Calu3 (cell line): ENCODE measurements around the gene NOP14. TPM values are rescaled to one million over a fixed set of nuclear protein-coding genes. Genes with fewer than 3 reads are reported as not detected.

Experiments
- BruUV-seq: library from RNA; stranded (reverse); fragments of 400-500 nt; replicated peaks from 2 replicates; lab custom pipeline; 2021; lab: Mats Ljungman, UMichigan
- CTCF ChIA-PET: fragments of 300-600 bp; sonication (Branson Sonifier 250); formaldehyde crosslinking; loops from one replicate; lab custom pipeline; 2022; ENCODE audit warnings: antibody characterized with exemption; lab: Charles Lee
- DNase-seq: peaks from one replicate; pipeline ENCODE4 v3.0.0; 2022
- H3K27ac Mint-ChIP-seq: one replicate; pipeline ENCODE4 v1.8.0; 2022; ENCODE audit warnings: mixed read lengths; ENCODE audit not compliant: unreplicated experiment
- H3K27me3 Mint-ChIP-seq: one replicate; pipeline ENCODE4 v1.8.0; 2022; ENCODE audit warnings: mixed read lengths; ENCODE audit not compliant: unreplicated experiment
- H3K36me3 Mint-ChIP-seq: one replicate; pipeline ENCODE4 v1.8.0; 2022; ENCODE audit warnings: mild to moderate bottlenecking, moderate library complexity, mixed read lengths; ENCODE audit not compliant: insufficient read depth, unreplicated experiment
- H3K4me1 Mint-ChIP-seq: one replicate; pipeline ENCODE4 v1.8.0; 2022; ENCODE audit warnings: mild to moderate bottlenecking, low read depth, mixed read lengths; ENCODE audit not compliant: unreplicated experiment
- H3K4me3 Mint-ChIP-seq: one replicate; pipeline ENCODE4 v1.8.0; 2022; ENCODE audit warnings: mild to moderate bottlenecking, low read depth, moderate library complexity, mixed read lengths; ENCODE audit not compliant: unreplicated experiment
- H3K9me3 Mint-ChIP-seq: one replicate; pipeline ENCODE4 v1.8.0; 2022; ENCODE audit warnings: low read depth, mixed read lengths; ENCODE audit not compliant: unreplicated experiment
- intact Hi-C: fragments of 100-400 bp; cut with micrococcal nuclease; formaldehyde crosslinking; loops from one replicate; pipeline ENCODE4 v1.10.0; 2022; ENCODE audit not compliant: unreplicated experiment
- total RNA-seq: library from RNA; stranded (reverse); gene quantifications from 2 replicates; pipeline ENCODE4 v1.2.3, GENCODE V29; 2022
- TF ChIP-seq, protein P1 (sequence below): fragments of 200-600 bp; IDR thresholded peaks from one replicate; pipeline ENCODE4 v1.8.0; 2022; ENCODE audit warnings: antibody characterized with exemption; ENCODE audit not compliant: unreplicated experiment

NOP14 gene
- total RNA-seq, 1 experiment from 2014 or later: 29.4 TPM

DNA sequence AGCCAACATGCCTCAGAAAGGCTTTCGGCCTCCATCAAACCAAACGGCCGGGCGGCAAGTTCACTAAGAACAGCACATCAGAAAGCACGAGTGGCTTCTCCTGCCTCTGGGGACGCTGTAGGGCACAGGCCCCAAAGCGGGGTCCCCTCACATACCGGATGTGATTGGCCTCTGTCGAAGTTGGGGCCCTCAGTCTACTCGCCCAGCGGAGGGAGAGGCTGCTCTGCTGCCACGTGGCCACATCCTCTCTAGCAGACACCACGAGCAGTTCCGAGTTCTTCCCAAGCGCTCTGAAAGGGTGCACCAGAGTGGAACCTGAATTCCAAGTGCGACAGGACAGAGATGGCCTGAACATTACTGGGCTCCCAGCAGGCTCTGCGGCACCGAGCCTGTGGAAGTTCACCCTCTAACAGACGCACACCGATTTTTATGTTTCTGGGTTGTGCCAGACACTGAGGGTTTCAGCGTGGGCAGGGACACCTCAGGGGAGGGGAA lies 21.1 kb downstream of the NOP14 start:
- peak overlapping the region; percentile 26 for H3K27ac Mint-ChIP-seq
- H3K27me3 Mint-ChIP-seq: no peaks in the 10 kb centered on the region
- no peak overlapping the region for H3K4me3 Mint-ChIP-seq
- DNase-seq: no peak
- no peaks in the 10 kb centered on the region for H3K9me3 Mint-ChIP-seq
- peaks cover 4% of the 10 kb centered on the region for H3K4me1 Mint-ChIP-seq
- CTCF ChIA-PET: no interaction called here
- intact Hi-C loops: no loop called here
- BruUV-seq: no TSS peak
- H3K36me3 Mint-ChIP-seq: peaks cover 64% of the 10 kb centered on the region
- TF ChIP-seq, protein P1, sequence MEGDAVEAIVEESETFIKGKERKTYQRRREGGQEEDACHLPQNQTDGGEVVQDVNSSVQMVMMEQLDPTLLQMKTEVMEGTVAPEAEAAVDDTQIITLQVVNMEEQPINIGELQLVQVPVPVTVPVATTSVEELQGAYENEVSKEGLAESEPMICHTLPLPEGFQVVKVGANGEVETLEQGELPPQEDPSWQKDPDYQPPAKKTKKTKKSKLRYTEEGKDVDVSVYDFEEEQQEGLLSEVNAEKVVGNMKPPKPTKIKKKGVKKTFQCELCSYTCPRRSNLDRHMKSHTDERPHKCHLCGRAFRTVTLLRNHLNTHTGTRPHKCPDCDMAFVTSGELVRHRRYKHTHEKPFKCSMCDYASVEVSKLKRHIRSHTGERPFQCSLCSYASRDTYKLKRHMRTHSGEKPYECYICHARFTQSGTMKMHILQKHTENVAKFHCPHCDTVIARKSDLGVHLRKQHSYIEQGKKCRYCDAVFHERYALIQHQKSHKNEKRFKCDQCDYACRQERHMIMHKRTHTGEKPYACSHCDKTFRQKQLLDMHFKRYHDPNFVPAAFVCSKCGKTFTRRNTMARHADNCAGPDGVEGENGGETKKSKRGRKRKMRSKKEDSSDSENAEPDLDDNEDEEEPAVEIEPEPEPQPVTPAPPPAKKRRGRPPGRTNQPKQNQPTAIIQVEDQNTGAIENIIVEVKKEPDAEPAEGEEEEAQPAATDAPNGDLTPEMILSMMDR: no peak

GRCh38 chr4:2941138-2942036 lies 21.8 kb downstream of the NOP14 start:
- peaks cover 64% of the 10 kb centered on the region for H3K36me3 Mint-ChIP-seq
- H3K4me3 Mint-ChIP-seq: no peak overlapping the region
- CTCF ChIA-PET: no interaction called here
- TF ChIP-seq, protein P1: no peak
- H3K27ac Mint-ChIP-seq: no peak overlapping the region
- peaks cover 11% of the 10 kb centered on the region for H3K4me1 Mint-ChIP-seq
- no peak for DNase-seq
- H3K27me3 Mint-ChIP-seq: no peaks in the 10 kb centered on the region
- no TSS peak for BruUV-seq
- H3K9me3 Mint-ChIP-seq: no peaks in the 10 kb centered on the region
- intact Hi-C loops: no loop called here

DNA sequence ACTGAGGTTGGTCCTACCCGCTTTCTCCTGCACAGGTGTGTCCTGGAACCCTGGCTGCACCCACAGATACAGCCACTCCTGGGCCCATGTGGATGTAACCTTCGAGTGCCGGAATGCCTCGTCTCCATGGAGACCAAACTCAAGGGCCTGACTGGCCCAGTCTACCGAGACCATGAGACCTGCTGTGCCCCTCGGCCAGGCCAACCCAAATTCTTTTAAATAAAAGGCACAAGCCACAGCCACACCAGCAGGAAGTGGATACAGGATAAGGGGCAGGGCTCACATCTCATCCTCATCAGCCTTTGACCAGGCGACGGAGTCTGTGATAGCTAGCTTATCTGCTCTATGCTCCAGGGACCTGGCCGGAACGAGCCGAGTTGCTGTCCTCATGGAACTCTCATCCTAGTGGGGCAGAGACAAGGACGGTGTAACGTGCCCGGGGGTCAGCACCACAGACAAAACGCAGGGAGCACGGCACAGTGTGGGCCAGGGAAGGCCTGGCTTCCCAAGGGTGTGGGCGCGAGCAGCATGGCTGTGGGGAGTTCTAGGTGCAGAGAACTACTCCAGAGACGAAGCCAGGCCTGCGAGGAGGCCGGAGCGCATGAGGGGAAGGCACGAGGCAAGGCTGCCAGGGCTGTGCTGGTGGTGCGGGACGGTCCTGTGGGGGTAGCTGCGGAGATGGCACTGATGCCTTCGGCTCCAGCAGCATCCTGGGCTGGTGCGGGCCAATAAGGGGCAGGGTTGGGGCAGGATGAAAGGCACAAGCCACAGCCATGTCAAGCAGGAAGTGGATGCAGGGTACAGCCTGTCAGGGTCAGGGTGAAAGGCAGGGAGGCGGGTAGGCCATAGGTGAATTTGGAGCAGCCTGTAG lies 22.7 kb downstream of the NOP14 start:
- TF ChIP-seq, protein P1: no peak
- CTCF ChIA-PET: no interaction called here
- peak overlapping the region; percentile 39 for H3K27ac Mint-ChIP-seq
- no peak for DNase-seq
- no peak overlapping the region for H3K4me3 Mint-ChIP-seq
- BruUV-seq: no TSS peak
- peaks cover 67% of the 10 kb centered on the region for H3K36me3 Mint-ChIP-seq
- no peaks in the 10 kb centered on the region for H3K9me3 Mint-ChIP-seq
- intact Hi-C loops: no loop called here
- H3K27me3 Mint-ChIP-seq: no peaks in the 10 kb centered on the region
- H3K4me1 Mint-ChIP-seq: peaks cover 18% of the 10 kb centered on the region

- no peak overlapping the region for H3K27ac Mint-ChIP-seq
- TF ChIP-seq, protein P1: no peak
- BruUV-seq: no TSS peak
- CTCF ChIA-PET: no interaction called here
- H3K4me1 Mint-ChIP-seq: peaks cover 18% of the 10 kb centered on the region
- peaks cover 71% of the 10 kb centered on the region for H3K36me3 Mint-ChIP-seq
- no peaks in the 10 kb centered on the region for H3K9me3 Mint-ChIP-seq
- intact Hi-C loops: no loop called here
- H3K4me3 Mint-ChIP-seq: no peak overlapping the region
- no peaks in the 10 kb centered on the region for H3K27me3 Mint-ChIP-seq
- DNase-seq: no peak
These were observed 23.6 kb downstream of the NOP14 start for GRCh38 chr4:2939383-2940243.
